ENCODE results near the gene CLOCK. TPM values are rescaled to one million over a fixed set of nuclear protein-coding genes. Genes with fewer than 3 reads are reported as not detected.

Gene CLOCK
- total RNA-seq, 4 donors from 2014 or later, result 18.7 to 30.4 (median 27.0) TPM

DNA sequence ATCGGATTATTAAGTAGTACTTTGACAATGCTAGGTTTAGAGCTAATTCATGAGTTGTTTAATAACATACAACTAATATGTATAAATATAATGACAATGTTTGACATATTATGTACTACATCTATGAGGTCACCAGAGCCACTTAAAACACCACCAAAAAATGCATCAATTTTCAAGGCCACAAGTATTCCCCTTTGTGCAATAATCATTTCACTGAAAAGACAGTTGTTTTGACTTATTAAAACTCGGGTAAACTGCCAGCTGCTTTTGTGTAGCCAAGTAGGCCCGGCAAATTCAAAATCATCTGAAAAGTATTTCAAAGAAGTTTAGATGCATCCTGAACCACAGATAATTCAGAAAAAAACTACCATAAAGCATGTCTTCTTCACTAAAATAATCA lies 48.7 kb downstream of the CLOCK start:
- no peak for DNase-seq (ENCODE audit: low spot score)
- ATAC-seq (ENCODE audit: low FRiP score), result no peak
- TF ChIP-seq, protein P1, sequence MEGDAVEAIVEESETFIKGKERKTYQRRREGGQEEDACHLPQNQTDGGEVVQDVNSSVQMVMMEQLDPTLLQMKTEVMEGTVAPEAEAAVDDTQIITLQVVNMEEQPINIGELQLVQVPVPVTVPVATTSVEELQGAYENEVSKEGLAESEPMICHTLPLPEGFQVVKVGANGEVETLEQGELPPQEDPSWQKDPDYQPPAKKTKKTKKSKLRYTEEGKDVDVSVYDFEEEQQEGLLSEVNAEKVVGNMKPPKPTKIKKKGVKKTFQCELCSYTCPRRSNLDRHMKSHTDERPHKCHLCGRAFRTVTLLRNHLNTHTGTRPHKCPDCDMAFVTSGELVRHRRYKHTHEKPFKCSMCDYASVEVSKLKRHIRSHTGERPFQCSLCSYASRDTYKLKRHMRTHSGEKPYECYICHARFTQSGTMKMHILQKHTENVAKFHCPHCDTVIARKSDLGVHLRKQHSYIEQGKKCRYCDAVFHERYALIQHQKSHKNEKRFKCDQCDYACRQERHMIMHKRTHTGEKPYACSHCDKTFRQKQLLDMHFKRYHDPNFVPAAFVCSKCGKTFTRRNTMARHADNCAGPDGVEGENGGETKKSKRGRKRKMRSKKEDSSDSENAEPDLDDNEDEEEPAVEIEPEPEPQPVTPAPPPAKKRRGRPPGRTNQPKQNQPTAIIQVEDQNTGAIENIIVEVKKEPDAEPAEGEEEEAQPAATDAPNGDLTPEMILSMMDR (IDR thresholded peaks at IDR 0.05), result no peak

DNA sequence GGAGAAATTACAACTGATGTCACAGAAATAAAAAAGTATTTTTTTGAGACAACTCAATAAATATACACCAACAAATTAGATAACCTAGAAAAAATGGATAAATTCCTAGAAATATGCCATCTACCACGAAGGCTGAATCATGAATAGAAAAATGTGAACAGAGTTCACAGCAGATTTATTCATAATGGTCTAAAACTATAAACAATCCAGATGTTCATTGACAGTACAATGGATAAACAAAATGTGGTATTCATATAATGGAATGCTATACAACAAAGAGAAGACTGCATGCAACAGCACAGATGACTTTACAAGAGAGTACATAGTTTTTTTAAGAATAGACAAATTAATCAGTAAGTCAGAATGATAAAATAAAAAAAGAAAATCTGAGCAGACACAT lies 55.2 kb downstream of the CLOCK start:
- DNase-seq (ENCODE audit: low spot score) (no peak), ATAC-seq (ENCODE audit: low FRiP score) (no peak)
- TF ChIP-seq, protein P1 (IDR thresholded peaks at IDR 0.05), result no peak

DNA sequence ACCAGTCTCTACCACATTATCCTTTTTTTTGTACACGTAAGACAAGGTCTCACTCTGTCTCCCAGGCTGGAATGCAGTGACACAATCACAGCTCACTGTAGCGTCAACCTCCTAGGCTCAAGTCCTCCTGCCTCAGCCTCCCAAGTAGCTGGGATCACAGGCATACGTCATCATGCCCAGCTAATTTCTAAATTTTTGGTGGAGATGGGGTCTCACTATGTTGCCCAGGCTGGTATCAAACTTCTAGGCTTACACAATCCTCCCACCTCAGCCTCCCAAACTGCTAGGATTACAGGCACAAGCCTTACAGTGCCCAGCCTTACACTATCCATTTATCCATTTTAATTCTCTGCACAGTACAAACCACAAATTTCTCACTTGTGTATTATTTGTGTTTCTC lies 58.0 kb downstream of the CLOCK start:
- no peak for ATAC-seq (ENCODE audit: low FRiP score)
- TF ChIP-seq, protein P1 (IDR thresholded peaks at IDR 0.05), result no peak
- no peak for DNase-seq (ENCODE audit: low spot score)

- no peak for ATAC-seq (ENCODE audit: low FRiP score)
- no peak for DNase-seq (ENCODE audit: low spot score)
- TF ChIP-seq, protein P1 (IDR thresholded peaks at IDR 0.05), result no peak
Measured at GRCh38 chr4:55485821-55486220, 60.9 kb downstream of the CLOCK start.

- TF ChIP-seq, protein P1 (IDR thresholded peaks at IDR 0.05), result no peak
- ATAC-seq (ENCODE audit: low FRiP score) (no peak), DNase-seq (ENCODE audit: low spot score) (no peak)
Measured at GRCh38 chr4:55483315-55483714, 63.4 kb downstream of the CLOCK start.

DNA sequence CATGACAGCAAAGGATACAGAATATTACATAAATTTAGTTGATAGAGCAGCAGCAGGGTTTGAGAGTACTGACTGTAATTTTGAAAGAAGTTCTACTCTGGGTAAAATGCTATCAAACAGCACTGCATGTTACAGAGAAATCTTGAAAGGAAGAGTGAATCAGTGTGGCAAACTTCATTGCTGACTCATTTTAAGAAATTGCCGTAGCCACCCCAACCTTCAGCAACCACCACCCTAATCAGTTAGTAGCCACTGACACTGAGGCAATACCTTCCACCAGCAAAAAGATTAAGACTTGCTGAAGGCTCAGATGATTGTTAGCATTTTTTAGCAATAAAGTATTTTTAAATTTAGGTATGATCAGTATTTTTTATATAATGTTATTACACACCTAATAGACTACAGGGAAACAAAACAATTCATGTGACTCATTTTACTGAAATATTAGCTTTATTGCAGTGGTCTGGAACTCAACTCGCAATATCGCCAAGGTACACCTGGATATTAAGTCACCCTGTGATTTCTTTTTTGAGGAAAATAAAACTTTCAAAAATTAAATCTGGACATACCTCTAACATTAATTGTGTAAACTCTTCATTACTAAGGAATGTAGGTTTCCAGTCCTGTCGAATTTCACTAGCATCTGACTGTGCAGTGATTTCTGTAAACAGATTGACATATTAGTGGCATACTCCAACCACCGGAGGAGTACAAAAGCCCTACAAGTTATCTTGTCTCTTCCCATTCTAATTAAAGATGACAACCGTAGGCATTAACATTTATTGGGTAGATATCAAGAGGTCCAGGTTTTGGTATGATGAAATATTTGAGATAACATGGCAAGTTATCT lies 71.1 kb downstream of the CLOCK start:
- no peak for DNase-seq (ENCODE audit: low spot score)
- TF ChIP-seq, protein P1 (IDR thresholded peaks at IDR 0.05), result no peak
- ATAC-seq (ENCODE audit: low FRiP score), result no peak

GRCh38 chr4:55469979-55470378 lies 76.7 kb downstream of the CLOCK start:
- ATAC-seq (ENCODE audit: low FRiP score) (no peak), DNase-seq (ENCODE audit: low spot score) (no peak)
- TF ChIP-seq, protein P1 (IDR thresholded peaks at IDR 0.05), result no peak

Measured in omental fat pad (tissue), 4 donors.